Cardiac fibroblast (primary cell): Measurements from ENCODE around the gene ARMS2.

Experiments
- DNase-seq, 2 donors: peaks; one replicate each; pipeline versions ENCODE4 v3.0.0 to v3.0.0-alpha.2; 2010; ENCODE audit warnings: low read depth in 2 of 2
- H3K4me3 ChIP-seq, 2 donors: replicated peaks in 1 of 2; 1 replicate in 1 of 2; 2 replicates in 1 of 2; pipeline ENCODE4 v1.5.1; 2011; ENCODE audit warnings: low read depth in 2 of 2, low read length in 2 of 2, mild to moderate bottlenecking in 2 of 2, moderate library complexity in 1 of 2
- CTCF ChIP-seq: IDR thresholded peaks from one replicate; pipeline ENCODE4 v1.5.1; 2011; ENCODE audit warnings: low read depth, mild to moderate bottlenecking, low read length, inconsistent platforms

Gene ARMS2

GRCh38 chr10:122420624-122421007, 33.8 kb upstream of the ARMS2 start:
- DNase-seq, result no peak
- no peak overlapping the region for H3K4me3 ChIP-seq
- no peak for TF ChIP-seq CTCF

- no peak for DNase-seq
- no peak overlapping the region for H3K4me3 ChIP-seq
- no peak for TF ChIP-seq CTCF
These were observed 33.3 kb upstream of the ARMS2 start for GRCh38 chr10:122421054-122421625.

GRCh38 chr10:122421742-122422141, 32.7 kb upstream of the ARMS2 start:
- no peak overlapping the region for H3K4me3 ChIP-seq
- no peak for TF ChIP-seq CTCF
- DNase-seq, result peak; percentile 17 to 18

- no peak for DNase-seq
- no peak for TF ChIP-seq CTCF
- no peak overlapping the region for H3K4me3 ChIP-seq
These were observed 32.0 kb upstream of the ARMS2 start for GRCh38 chr10:122422266-122422989.

GRCh38 chr10:122424059-122424458, 30.4 kb upstream of the ARMS2 start:
- TF ChIP-seq CTCF, result no peak
- DNase-seq, result no peak
- no peak overlapping the region for H3K4me3 ChIP-seq

- no peak overlapping the region for H3K4me3 ChIP-seq
- no peak for TF ChIP-seq CTCF
- DNase-seq, result no peak
These were observed 27.6 kb upstream of the ARMS2 start for GRCh38 chr10:122426829-122427228.
